ENCODE data around the gene TNPO3.
"Not testable (repeated sequence)": the region's sequence is repeated elsewhere in the genome, so short reads cannot be mapped to it uniquely, and the experiment has no call there.

TNPO3 gene

GRCh38 chr7:129069021-129069420 is 14.1 kb upstream of the TNPO3 start:
- no peak for DNase-seq (ENCODE audit: low spot score)

GRCh38 chr7:129067943-129068548 is 13.1 kb upstream of the TNPO3 start:
- no peak for DNase-seq (ENCODE audit: low spot score)

DNA sequence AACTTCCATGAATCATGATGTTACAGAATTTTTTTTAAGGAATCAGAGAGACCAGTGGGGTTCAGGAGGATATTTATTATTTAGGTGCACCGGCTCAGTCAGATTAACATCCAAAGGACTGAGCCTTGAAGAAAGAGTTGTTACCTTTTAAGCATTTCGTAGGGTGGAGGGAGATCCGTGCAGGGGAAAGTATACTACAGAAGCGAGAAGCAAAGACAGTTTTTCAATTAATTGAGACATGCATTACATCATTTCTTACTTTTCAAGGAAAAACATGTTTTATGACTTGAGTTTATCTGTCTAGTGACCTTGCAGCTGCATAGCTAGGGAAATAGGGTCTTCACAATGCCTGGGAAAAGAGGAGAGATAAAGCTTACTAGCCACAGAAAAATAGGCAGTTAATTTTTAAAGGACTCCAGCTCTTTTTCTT is 12.2 kb upstream of the TNPO3 start:
- DNase-seq (ENCODE audit: low spot score), result not testable (repeated sequence)

GRCh38 chr7:129066290-129067131 is 11.6 kb upstream of the TNPO3 start:
- DNase-seq (ENCODE audit: low spot score), result peak; percentile 59

DNA sequence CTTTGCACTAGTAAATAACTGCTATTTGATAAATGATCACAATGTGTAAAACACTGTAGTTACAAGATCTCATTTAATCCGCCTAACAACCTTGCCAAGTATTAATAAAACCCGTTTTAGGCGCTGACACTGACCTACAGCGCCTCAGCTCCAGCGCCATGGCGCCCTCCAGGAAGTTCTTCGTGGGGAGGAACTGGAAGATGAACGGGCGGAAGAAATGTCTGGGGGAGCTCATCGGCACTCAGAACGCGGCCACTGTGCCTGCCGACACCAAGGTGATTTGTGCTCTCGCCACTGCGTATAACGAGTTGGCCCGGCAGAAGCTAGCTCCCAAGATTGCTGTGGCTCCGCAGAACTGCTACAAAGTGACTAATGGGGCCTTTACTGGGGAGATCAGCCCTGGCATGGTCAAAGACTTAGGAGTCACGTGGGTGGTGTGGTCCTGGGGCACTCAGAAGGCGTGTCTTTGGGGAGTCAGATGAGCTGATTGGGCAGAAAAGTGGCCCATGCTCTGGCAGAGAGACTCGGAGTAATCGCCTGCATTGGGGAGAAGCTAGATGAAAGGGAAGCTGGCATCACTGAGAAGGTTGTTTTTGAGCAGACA is 1.1 kb upstream of the TNPO3 start:
- no peak for DNase-seq (ENCODE audit: low spot score)

- no peak for DNase-seq (ENCODE audit: low spot score)
Observed at GRCh38 chr7:129055294-129055816, 444 bp upstream of the TNPO3 start.

DNA sequence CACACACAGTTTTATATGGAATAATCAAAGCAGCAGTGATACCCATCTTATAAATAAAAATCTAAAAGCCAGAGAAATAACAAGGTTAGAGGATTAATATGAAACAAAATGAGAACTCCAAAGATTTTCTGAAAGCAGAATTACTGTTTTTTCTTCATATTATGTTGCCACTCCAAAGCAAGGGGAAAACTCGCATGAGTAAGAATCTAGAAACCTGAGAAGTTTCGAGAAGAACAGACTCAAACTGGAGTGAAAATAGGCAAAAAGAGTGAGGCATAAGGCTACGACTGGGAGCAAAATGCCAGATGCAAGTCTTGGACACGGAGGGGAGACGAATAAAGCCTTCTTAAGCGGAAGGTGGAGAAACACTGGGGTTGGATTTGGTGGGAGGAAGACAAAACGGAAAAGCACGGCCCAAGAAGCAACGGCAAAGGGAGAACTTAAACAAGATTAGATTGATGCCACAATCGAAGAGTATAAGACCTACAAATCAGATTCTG is 923 bp downstream of the TNPO3 start:
- peak; percentile 31 for DNase-seq (ENCODE audit: low spot score)

GRCh38 chr7:129052441-129052840 is 2.5 kb downstream of the TNPO3 start:
- DNase-seq (ENCODE audit: low spot score), result no peak

DNA sequence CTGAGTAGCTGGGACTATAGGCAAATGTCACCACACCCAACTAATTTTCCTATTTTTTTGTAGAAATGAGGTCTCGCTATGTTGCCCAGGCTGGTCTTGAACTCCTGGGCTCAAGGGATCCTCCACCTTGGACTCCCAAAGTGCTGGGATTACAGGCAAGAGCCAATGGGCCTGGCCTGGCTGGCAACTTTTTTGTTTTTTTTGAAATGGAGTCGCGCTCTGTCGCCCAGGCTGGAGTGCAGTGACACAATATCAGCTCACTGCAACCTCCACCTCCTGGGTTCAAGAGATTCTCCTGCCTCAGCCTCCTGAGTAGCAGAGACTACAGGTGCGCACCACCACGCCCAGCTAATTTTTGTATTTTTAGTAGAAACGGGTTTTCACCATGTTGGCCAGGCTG is 3.5 kb downstream of the TNPO3 start:
- DNase-seq (ENCODE audit: low spot score), result not testable (repeated sequence)

- DNase-seq (ENCODE audit: low spot score), result no peak
Observed at GRCh38 chr7:129047761-129048160, 7.2 kb downstream of the TNPO3 start.

GRCh38 chr7:129045682-129046081 is 9.2 kb downstream of the TNPO3 start:
- DNase-seq (ENCODE audit: low spot score), result no peak

GRCh38 chr7:129043012-129043411 is 11.9 kb downstream of the TNPO3 start:
- no peak for DNase-seq (ENCODE audit: low spot score)

GRCh38 chr7:129041142-129042085 is 13.5 kb downstream of the TNPO3 start:
- DNase-seq (ENCODE audit: low spot score), result no peak

DNA sequence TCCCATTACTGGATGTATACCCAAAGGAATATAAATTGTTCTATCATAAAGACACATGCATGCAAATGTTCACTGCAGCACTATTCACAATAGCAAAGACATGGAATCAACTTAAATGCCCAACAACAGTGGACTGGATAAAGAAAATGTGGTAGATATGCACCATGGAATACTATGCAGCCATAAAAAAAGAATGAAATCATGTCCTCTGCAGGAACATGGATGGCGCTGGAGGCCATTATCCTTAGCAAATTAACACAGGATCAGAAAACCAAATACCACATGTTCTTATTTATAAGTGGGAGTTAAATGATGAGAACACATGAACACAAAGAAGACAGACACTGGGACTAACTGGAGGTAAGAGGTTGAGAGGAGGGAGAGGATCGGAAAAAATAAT is 16.4 kb downstream of the TNPO3 start:
- not testable (repeated sequence) for DNase-seq (ENCODE audit: low spot score)

GRCh38 chr7:129037585-129037984 is 17.3 kb downstream of the TNPO3 start:
- DNase-seq (ENCODE audit: low spot score), result no peak

- no peak for DNase-seq (ENCODE audit: low spot score)
Observed at GRCh38 chr7:129032017-129032416, 22.9 kb downstream of the TNPO3 start.

- DNase-seq (ENCODE audit: low spot score), result no peak
Observed at GRCh38 chr7:129030440-129030839, 24.5 kb downstream of the TNPO3 start.

- no peak for DNase-seq (ENCODE audit: low spot score)
Observed at GRCh38 chr7:129024125-129024524, 30.8 kb downstream of the TNPO3 start.

DNA sequence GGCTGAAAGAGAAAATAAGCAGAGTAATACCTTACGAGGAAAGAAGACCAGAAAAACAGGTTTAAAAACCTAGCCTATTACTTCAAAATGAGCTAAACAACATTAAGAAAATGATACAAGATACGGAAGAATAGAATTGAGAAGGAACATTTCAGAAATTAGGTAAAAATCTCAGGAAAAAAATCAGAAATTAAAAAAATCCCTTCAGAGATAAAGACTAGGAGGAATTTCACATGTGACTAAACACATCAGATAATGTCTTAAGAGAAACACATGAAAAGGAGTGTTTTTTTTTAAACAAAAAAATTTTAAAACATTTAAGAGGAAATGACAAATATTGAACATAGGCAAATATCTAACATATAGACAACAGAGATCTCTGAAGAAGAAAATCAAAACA is 33.3 kb downstream of the TNPO3 start:
- DNase-seq (ENCODE audit: low spot score), result no peak

GRCh38 chr7:129017933-129018538 is 36.9 kb downstream of the TNPO3 start:
- no peak for DNase-seq (ENCODE audit: low spot score)

DNA sequence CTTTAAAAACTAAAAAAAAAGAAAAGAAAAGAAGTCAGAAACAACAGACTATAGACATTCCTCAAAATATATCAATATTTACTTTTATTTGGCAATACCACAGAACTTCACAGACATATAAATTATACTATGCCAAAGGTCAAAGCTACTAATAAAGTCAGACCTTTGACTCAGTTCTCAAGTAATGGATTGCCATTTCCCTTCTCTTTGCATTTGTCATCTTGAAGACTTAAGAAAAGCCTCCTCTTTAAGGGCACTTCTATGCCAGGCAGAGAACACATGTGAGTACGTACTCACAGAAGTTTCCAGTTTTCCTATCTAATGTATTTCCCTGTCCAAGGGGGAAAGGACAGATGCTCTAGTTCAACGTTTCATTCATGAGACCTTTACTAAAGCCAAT is 37.6 kb downstream of the TNPO3 start:
- no peak for DNase-seq (ENCODE audit: low spot score)
